HG03575 (cell line): Measurements from ENCODE around the gene IRF8.

Experiments used
- ATAC-seq: cut with Tn5 transposase; IDR thresholded peaks from one replicate; pipeline ENCODE4 v1.9.1; 2021; ENCODE audit not compliant: unreplicated experiment, insufficient number of reproducible peaks, low FRiP score; ENCODE audit errors: extremely low read depth

The IRF8 gene

GRCh38 chr16:85969159-85969558, 70.2 kb downstream of the IRF8 start:
- ATAC-seq: no peak

- no peak for ATAC-seq
These were observed 70.6 kb downstream of the IRF8 start for GRCh38 chr16:85969591-85969990.

GRCh38 chr16:85970016-85970733, 71.2 kb downstream of the IRF8 start:
- ATAC-seq: no peak

- ATAC-seq: no peak
These were observed 71.8 kb downstream of the IRF8 start for GRCh38 chr16:85970738-85971137.
